ENCODE measurements around the gene LIN7C. TPM values are rescaled to one million over a fixed set of nuclear protein-coding genes. Genes with fewer than 3 reads are reported as not detected.

Gene LIN7C
- total RNA-seq, 1 donor from 2014 or later = 31.1 TPM

DNA sequence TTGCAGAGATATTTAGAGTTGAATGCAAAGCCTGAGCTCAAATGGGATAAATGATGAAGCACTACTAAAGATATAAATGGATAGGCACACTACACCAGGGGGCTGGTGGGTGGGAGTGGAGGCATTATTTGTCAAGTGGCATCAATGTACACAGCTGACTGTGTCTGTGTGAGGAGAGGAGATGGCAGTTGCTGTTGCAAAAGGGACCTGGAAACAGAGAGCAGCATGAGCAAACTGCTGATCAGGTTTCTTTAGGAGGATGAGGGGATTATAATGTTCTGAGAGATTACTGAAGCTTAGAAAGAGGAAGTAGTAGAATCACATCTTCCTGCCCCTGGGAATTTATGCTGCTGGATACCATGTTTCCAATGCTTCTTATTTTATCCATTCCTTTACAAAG, 39.4 kb upstream of the LIN7C start:
- DNase-seq (ENCODE audit: extremely low spot score, unreplicated experiment) = no peak
- no peak for TF ChIP-seq CTCF (conservative IDR thresholded peaks at IDR 0.05)

DNA sequence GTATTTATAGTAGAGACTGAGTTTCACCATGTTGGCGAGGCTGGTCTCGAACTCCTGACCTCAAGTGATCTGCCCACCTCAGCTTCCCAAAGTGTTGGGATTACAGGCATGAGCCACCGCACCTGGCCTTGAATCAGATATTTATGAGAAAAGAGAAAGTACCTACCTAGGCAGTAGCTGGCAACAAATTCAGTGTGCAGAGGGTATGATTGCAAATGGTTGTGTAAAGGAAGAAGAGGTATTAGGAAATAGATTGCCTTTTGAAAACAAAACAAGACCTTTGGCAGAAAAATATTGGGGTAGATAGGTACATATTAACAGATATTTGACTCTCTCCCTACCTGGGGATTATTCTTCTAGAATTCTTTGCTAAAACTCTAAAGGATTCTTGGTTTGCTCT, 38.5 kb upstream of the LIN7C start:
- DNase-seq (ENCODE audit: extremely low spot score, unreplicated experiment) = no peak
- TF ChIP-seq CTCF (conservative IDR thresholded peaks at IDR 0.05) = no peak
- Mint-ChIP-seq H3K4me1 (ENCODE audit: unreplicated experiment) (peaks cover 4% of the 10 kb centered on the region), H3K27me3 (no peaks in the 10 kb centered on the region), H3K9me3 (no peaks in the 10 kb centered on the region), H3K36me3 (peaks cover 3% of the 10 kb centered on the region), H3K4me3 (no peak overlapping the region), H3K27ac (no peak overlapping the region)

More for the DNA sequence above, 39.4 kb upstream of the LIN7C start:
- H3K4me3 Mint-ChIP-seq = no peak overlapping the region
- no peaks in the 10 kb centered on the region for H3K9me3 Mint-ChIP-seq
- H3K4me1 Mint-ChIP-seq (ENCODE audit: unreplicated experiment) = peaks cover 4% of the 10 kb centered on the region
- H3K27ac Mint-ChIP-seq = no peak overlapping the region
- no peaks in the 10 kb centered on the region for H3K27me3 Mint-ChIP-seq
- H3K36me3 Mint-ChIP-seq = peaks cover 3% of the 10 kb centered on the region

- TF ChIP-seq CTCF (conservative IDR thresholded peaks at IDR 0.05) = no peak
- H3K27ac Mint-ChIP-seq = no peak overlapping the region
- peaks cover 3% of the 10 kb centered on the region for H3K36me3 Mint-ChIP-seq
Measured at GRCh38 chr11:27541790-27542189, 35.2 kb upstream of the LIN7C start.

DNA sequence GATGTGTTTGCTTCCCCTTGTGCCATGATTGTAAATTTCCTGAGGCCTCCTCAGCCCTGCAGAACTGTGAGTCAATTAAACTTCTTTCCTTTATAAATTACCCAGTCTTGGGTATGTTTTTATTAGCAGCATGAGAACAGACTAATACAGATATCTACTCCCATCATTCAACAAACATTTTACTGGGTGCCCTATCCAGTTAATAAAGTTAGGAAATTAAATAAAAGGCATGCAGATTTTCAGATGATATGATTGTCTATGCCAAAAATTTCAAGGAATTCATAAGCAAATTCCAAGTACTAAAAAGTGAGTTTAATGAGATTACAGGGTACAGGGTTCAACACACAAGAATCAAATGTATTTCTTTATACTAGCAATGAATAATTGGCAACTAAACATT, 33.5 kb upstream of the LIN7C start:
- H3K4me1 Mint-ChIP-seq (ENCODE audit: unreplicated experiment) = no peaks in the 10 kb centered on the region
- no peaks in the 10 kb centered on the region for H3K9me3 Mint-ChIP-seq
- no peak overlapping the region for H3K27ac Mint-ChIP-seq
- no peak overlapping the region for H3K4me3 Mint-ChIP-seq
- no peak for DNase-seq (ENCODE audit: extremely low spot score, unreplicated experiment)
- H3K36me3 Mint-ChIP-seq = peaks cover 3% of the 10 kb centered on the region
- no peaks in the 10 kb centered on the region for H3K27me3 Mint-ChIP-seq
- TF ChIP-seq CTCF (conservative IDR thresholded peaks at IDR 0.05) = no peak

More at GRCh38 chr11:27541790-27542189, 35.2 kb upstream of the LIN7C start:
- Mint-ChIP-seq H3K4me3 (no peak overlapping the region), H3K4me1 (ENCODE audit: unreplicated experiment) (peaks cover 4% of the 10 kb centered on the region), H3K9me3 (no peaks in the 10 kb centered on the region), H3K27me3 (no peaks in the 10 kb centered on the region)
- no peak for DNase-seq (ENCODE audit: extremely low spot score, unreplicated experiment)

DNA sequence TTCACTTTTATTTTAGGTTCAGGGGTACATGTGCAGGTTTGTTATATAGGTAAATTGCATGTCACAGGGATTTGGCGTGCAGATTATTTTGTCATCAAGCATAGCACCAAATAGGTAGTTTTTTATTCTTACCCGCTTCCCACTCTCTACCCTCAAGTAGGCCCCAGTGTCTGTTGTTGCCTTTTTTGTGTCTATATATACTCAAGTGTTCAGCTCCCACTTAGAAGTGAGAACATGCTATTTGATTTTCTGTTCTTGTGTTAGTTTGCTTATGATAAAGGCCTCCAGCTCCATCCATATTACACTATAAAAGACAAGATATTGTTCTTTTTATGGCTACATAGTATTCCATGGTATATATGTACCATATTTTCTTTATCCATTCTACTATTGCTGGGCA, 28.5 kb upstream of the LIN7C start:
- no peaks in the 10 kb centered on the region for H3K9me3 Mint-ChIP-seq
- no peaks in the 10 kb centered on the region for H3K27me3 Mint-ChIP-seq
- DNase-seq (ENCODE audit: extremely low spot score, unreplicated experiment) = no peak
- H3K27ac Mint-ChIP-seq = no peak overlapping the region
- TF ChIP-seq CTCF (conservative IDR thresholded peaks at IDR 0.05) = no peak
- H3K4me1 Mint-ChIP-seq (ENCODE audit: unreplicated experiment) = no peaks in the 10 kb centered on the region
- H3K36me3 Mint-ChIP-seq = no peaks in the 10 kb centered on the region
- no peak overlapping the region for H3K4me3 Mint-ChIP-seq

All from type B pancreatic cell (in vitro differentiated cells).